CD4-positive, alpha-beta T cell treated with Interleukin-6 for 4 hours (primary cell): ENCODE results near the gene MLLT3.
"Not testable (repeated sequence)": the region's sequence is repeated elsewhere in the genome, so short reads cannot be mapped to it uniquely, and the experiment has no call there.

Experiments
- DNase-seq: peaks from one replicate; pipeline ENCODE4 v3.0.0-alpha.2; 2020; ENCODE audit warnings: mixed read lengths

Gene MLLT3

DNA sequence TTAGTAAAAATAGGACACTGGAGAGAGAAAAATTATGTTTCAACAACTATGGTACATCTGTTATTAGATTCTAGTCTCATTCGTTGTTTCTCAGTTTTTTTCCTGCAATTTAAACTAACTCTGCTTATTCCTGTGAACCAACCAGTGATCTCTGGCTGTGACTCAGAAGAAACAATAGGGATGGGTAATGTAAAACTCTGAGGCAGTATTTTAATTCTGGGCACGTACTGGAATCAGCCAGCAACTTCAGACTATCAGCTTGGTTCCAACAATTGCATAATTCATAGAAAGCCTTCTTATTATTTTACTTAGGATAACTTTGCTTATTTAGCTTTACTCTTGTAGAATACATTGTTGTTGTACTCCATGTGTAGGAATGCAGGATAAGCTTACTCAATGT is 28.8 kb downstream of the MLLT3 start:
- DNase-seq = no peak

- no peak for DNase-seq
Measured at GRCh38 chr9:20593105-20593504, 29.2 kb downstream of the MLLT3 start.

GRCh38 chr9:20592673-20593072 is 29.6 kb downstream of the MLLT3 start:
- no peak for DNase-seq

DNA sequence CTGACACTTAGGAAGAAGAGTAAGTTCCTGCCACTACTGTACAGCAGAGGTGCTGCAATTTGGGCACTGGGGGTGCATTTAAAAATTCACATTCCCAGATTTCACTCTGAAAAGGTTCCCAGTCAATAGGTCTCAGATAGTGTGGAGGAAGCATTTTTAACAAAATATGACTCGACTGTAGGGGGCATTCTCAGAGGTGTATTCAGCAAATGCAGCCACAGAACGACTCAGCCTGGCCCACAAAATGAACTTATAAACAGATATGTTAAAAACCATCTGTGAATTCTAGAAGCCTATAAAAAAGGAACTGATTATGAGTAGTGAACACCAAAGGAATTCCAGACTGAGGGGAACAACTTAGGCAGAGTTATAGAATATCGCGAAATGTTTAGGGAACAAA is 31.1 kb downstream of the MLLT3 start:
- no peak for DNase-seq

DNA sequence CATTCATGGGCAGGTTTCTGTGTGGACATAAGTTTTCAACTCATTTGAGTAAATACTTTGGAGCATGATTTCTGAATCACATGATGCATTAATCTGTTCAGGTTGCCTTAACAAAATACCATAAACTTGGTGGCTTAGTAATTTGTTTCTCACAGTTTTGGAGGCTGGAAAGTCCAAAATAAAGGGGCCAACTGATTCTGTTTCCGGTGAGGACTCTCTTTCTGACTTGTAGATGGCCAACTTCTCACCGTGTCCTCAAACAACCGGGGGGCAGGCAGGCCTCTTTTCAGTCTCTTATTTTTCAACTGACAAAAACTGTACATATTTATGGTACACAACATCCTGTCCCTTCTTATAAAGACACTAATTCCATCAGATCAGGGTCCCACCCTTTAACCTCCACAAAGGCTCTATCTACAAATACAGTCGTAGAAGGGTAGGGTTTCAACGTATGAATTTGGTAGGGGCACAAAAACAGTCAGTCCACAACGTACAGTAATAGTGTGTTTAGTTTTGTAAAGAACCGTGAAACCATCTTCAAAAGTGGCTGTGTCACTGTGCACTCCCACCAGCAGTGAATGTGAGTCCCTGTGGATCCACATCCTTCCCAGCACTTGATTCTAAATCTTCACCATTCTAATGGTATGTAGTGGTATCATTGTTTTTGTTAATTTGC is 37.2 kb downstream of the MLLT3 start:
- no peak for DNase-seq

- not testable (repeated sequence) for DNase-seq
Measured at GRCh38 chr9:20583088-20583487, 39.2 kb downstream of the MLLT3 start.

GRCh38 chr9:20582150-20582549 is 40.1 kb downstream of the MLLT3 start:
- DNase-seq = no peak

DNA sequence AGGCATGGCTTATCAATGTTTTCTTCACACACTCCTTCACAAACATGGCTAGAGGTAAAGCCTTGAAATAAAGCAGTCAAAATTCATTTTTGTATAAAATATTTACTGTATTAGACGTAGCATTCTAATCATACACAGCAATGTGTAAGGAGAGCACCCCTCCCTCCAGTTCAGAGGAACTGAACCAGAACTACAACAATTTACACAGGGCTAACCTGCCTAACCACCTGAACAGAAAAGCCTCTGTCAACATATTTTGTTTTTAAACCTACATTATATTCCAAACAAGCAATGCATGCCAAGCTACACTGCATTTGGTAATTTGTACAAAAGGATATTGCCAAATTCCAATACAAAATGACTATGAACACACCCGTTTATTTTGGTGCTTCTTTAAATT is 41.6 kb downstream of the MLLT3 start:
- no peak for DNase-seq

GRCh38 chr9:20579524-20580314 is 42.6 kb downstream of the MLLT3 start:
- DNase-seq = no peak

DNA sequence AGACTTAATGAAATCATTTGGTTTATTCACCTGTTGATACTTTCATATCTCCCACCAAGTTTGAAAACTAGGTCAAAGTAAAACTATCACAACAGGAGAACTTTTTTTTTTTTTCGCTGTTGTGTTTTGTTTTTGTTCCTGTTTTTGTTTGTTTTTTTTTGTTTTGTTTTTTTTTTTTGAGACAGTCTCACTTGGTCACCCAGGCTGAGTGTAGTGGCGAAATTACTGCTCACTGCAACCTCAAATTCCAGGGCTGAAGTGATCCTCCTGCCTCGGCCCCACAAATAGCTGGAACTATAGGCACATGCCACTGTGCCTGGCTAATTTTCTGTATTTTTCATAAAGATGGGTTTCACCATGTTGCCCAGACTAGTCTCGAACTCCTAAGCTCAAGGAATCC is 49.3 kb downstream of the MLLT3 start:
- no peak for DNase-seq

DNA sequence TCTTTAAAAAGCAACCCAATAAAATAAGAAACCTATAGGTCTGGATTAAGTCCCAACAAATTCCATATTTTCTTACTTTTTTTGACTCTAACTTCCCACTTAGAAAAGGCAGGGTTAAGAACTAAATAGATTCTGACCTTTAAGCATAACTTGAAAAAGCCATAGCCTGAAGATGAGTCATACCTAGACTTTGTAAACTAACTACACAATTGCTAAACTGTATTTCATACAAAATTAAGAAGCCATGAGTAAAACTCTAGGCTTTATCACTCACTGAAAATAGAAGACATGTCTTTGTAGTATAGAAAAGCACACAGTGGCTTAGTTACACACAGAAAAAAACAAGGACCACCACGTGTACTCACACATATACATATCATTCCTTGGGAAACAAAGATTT is 51.5 kb downstream of the MLLT3 start:
- no peak for DNase-seq

GRCh38 chr9:20570087-20570486 is 52.2 kb downstream of the MLLT3 start:
- DNase-seq = no peak

DNA sequence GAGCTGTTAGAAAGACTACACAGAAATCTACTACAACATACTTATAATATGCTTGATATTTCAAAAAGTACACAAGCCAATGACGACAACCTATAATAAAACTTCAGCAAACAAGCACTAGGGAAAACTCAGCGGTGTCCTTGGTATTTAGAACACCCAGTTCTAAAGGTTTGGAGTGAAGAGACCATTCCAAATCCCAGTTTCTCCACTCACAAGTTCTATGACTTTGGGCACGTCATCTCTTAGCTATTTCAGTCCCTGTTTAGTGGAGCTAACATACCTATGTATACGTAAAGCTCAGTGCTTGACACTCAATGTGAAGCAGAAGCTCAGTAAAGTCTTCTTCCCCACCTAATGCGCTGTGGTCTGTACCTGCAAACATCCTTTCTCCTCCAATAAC is 52.8 kb downstream of the MLLT3 start:
- DNase-seq = no peak

DNA sequence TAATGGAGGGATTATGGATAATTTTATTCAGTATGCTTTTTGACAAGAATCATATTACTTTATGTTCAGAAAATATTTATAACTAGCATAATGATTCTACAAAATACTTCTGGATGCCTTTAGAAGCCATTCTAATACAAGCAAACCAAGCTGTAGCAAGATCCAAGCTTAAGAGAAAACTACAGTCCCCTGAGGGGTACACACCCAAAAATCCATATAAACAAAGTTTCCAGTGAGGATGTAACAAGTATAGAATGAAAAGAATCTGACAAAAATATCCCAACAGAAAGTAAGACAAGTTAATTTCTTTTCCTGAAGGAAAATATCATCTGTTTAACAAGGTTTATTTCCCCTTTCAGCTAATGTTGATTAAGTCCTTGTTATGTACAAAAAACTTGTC is 53.9 kb downstream of the MLLT3 start:
- no peak for DNase-seq

DNA sequence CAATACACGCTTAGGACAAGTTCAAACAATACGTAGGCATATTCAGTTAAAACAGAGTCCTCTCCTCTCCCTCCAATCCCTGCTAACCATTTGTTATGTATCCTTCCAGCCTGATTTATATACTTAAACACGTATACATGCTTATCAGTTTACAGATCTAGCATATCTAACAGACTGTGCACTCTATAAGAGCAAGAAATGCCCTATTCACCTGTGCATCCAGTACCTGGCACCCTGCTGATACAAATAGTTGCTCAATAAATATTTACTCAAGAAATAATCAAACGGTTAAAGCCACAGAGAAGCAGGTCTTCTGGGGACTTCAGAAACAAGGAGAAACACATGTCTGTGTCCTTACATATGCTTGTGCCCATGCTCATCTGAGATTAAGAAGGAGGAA is 55.9 kb downstream of the MLLT3 start:
- DNase-seq = no peak

DNA sequence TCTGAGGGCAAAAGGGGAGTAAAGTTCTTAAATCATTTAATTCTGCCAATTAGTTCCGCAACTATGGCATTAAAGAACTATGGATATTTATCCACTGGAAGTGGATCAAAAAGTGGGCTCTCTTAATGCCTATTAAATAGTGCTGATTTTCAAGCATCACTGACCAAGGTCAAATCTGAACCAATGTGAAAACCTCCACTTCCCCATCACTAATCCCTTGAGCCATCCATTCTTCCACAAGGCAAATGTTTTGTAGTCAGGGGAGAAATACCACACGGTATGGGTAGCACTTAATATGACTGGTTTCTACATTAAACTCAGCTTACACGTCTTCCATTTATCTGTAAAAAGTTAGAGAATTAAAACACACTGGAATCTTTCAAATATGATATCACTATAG is 57.6 kb downstream of the MLLT3 start:
- DNase-seq = no peak

DNA sequence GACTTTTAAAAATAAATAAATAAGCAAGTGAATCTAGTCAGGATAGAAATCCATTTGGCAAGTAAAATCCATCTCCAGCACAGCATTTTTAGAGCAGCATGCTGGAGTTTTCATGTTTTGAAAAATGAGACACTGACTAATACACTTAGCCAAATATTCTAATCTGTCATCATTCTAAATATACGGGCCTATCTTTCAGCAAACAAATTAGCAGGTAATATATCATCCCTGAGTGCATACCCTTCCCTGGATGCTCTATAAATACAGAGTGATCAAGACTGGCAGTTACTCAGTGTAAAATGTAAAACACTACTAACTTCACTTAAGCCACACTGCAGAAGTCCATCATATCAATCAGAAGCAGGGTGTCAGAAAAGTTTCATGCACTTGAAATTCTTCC is 58.4 kb downstream of the MLLT3 start:
- no peak for DNase-seq

GRCh38 chr9:20562051-20562450 is 60.2 kb downstream of the MLLT3 start:
- DNase-seq = no peak

DNA sequence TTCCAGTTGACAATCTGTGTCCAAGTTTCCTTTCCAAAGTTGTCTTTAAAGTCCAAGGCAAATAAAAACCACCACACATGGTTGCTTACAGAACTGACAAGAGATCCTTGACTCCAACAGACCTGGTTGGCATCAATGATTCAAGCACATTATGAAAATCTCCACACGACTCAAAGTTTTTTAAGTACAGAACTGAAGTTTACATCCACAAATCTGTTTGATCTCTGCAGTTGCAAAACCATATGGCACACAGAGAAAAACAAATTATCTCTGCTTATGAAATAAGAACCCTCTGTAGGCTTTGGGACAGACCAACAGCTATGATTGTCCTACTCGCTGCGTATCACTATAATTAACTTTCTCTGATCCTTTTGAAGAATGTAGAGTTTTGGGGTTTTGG is 60.8 kb downstream of the MLLT3 start:
- DNase-seq = no peak

- DNase-seq = no peak
Measured at GRCh38 chr9:20559231-20559890, 62.9 kb downstream of the MLLT3 start.

DNA sequence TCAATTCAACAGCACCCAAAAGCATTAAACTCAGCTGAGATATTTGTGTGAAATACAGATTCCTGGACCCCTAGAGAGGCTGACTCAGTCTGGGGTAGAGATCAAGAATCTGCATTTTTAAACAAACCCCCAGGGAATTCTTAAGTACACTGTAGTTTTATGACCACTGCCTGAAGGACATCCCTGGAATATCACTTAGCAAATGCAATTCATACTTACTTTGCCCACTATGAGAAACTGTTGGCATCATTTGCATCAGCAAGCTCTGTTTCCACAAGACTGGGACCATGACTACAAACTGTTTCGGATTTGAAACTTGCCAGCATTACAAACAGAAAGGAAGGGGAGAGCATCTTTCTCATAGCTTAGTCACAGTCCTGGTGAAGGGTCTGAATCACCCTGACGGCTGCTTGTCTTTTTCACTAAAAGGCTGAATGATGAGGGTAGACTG is 63.7 kb downstream of the MLLT3 start:
- DNase-seq = peak; percentile 27

DNA sequence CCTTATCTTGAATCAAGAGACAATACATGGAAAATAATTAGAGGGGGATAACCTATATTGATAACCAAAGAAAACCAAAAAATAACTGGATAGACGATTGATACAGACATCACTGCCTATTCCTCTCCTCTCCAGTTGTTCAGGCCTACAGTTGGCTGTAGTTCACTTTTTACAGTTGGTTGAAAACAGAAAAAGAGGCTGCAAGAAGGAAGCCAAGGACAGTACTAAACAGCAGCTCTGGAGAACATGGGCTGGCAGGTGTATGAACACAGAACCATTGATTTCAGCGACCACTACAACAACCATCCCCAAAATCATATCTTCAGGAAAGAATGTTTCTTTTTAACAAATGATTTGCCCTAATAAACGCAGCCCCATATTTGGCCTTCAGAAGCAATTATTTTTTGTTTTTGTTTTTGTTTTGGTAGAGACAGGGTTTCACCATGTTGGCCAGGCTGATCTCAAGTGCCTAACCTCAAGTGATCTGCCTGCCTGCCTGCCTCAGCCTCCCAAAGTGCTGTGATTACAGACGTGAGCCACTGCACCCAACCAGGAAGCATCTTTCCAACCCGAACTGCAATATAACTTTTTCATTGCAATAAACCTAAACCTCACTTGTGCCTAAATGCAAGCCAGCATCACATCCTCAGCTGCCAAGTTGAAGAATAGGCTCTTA is 64.3 kb downstream of the MLLT3 start:
- DNase-seq = no peak

- no peak for DNase-seq
Measured at GRCh38 chr9:20557285-20557684, 65.0 kb downstream of the MLLT3 start.
